H9 (cell line): Measurements from ENCODE around the gene HES4. TPM values are rescaled to one million over a fixed set of nuclear protein-coding genes. Genes with fewer than 3 reads are reported as not detected.
A peak's percentile ranks its signal among the peaks of the same experiment; 100 is the strongest.

Experiments
- DNase-seq: peaks from one replicate; pipeline ENCODE4 v3.0.0-alpha.2; 2017
- H2AFZ ChIP-seq: one replicate; pipeline ENCODE4 v1.6.1; 2013; ENCODE audit warnings: mild to moderate bottlenecking, low read length, control low read depth, moderate library complexity
- H2AK5ac ChIP-seq: 2 replicates; pipeline ENCODE4 v1.6.1; 2013; ENCODE audit warnings: low read length, control low read depth, mixed read lengths; ENCODE audit not compliant: insufficient read length
- H2BK120ac ChIP-seq: one replicate; pipeline ENCODE4 v1.6.1; 2013; ENCODE audit warnings: low read depth, mild to moderate bottlenecking, low read length, control low read depth, inconsistent platforms; ENCODE audit not compliant: poor library complexity, severe bottlenecking
- H2BK12ac ChIP-seq: 2 replicates; pipeline ENCODE4 v1.6.1; 2013; ENCODE audit warnings: low read length, control low read depth, mixed read lengths, low read depth; ENCODE audit not compliant: insufficient read length
- H2BK15ac ChIP-seq: 2 replicates; pipeline ENCODE4 v1.6.1; 2013; ENCODE audit warnings: low read depth, low read length, control low read depth
- H2BK20ac ChIP-seq: one replicate; pipeline ENCODE4 v1.6.1; 2013; ENCODE audit warnings: low read depth, mild to moderate bottlenecking, low read length, control low read depth, inconsistent platforms; ENCODE audit not compliant: poor library complexity, severe bottlenecking
- H2BK5ac ChIP-seq: 2 replicates; pipeline ENCODE4 v1.6.1; 2013; ENCODE audit warnings: low read length, control low read depth, mixed read lengths; ENCODE audit not compliant: insufficient read length
- H3K14ac ChIP-seq: 2 replicates; pipeline ENCODE4 v1.6.1; 2013; ENCODE audit warnings: low read length, control low read depth; ENCODE audit not compliant: insufficient read depth
- H3K18ac ChIP-seq: 2 replicates; pipeline ENCODE4 v1.6.1; 2013; ENCODE audit warnings: low read depth, mild to moderate bottlenecking, mixed read lengths, low read length, control low read depth; ENCODE audit not compliant: insufficient read length
- H3K23ac ChIP-seq: 2 replicates; pipeline ENCODE4 v1.6.1; 2013; ENCODE audit warnings: low read length, control low read depth, mixed read lengths, low read depth; ENCODE audit not compliant: insufficient read length
- H3K23me2 ChIP-seq: 2 replicates; pipeline ENCODE4 v1.6.1; 2013; ENCODE audit warnings: low read depth, mild to moderate bottlenecking, mixed read lengths, low read length, control low read depth; ENCODE audit not compliant: insufficient read length, poor library complexity, severe bottlenecking
- H3K27ac ChIP-seq: 2 replicates; pipeline ENCODE4 v1.5.1; 2013; ENCODE audit warnings: low read length, control low read depth, mixed read lengths, low read depth; ENCODE audit not compliant: insufficient read length
- H3K27me3 ChIP-seq: 2 replicates; pipeline ENCODE4 v1.6.1; 2013; ENCODE audit warnings: low read length, control low read depth, inconsistent platforms; ENCODE audit not compliant: insufficient read depth
- H3K4ac ChIP-seq: 2 replicates; pipeline ENCODE4 v1.6.1; 2013; ENCODE audit warnings: low read depth, mild to moderate bottlenecking, control low read depth, inconsistent platforms, low read length, moderate library complexity
- H3K4me1 ChIP-seq: 2 replicates; pipeline ENCODE4 v1.6.1; 2013; ENCODE audit warnings: low read length, control low read depth, inconsistent platforms; ENCODE audit not compliant: insufficient read depth
- H3K4me2 ChIP-seq: 2 replicates; pipeline ENCODE4 v1.6.1; 2013; ENCODE audit warnings: low read length, control low read depth, mixed read lengths; ENCODE audit not compliant: insufficient read length, insufficient read depth
- H3K56ac ChIP-seq: 2 replicates; pipeline ENCODE4 v1.6.1; 2013; ENCODE audit warnings: low read depth, mild to moderate bottlenecking, mixed read lengths, low read length, control low read depth; ENCODE audit not compliant: insufficient read length
- H3K79me1 ChIP-seq: 2 replicates; pipeline ENCODE4 v1.6.1; 2013; ENCODE audit warnings: low read depth, mild to moderate bottlenecking, moderate library complexity, low read length, control low read depth, inconsistent platforms; ENCODE audit not compliant: insufficient read depth, poor library complexity, severe bottlenecking
- H3K79me2 ChIP-seq: 2 replicates; pipeline ENCODE4 v1.6.1; 2013; ENCODE audit warnings: low read length, control low read depth, inconsistent platforms; ENCODE audit not compliant: insufficient read depth
- H3K9ac ChIP-seq: 2 replicates; pipeline ENCODE4 v1.6.1; 2013; ENCODE audit warnings: low read length, control low read depth, mixed read lengths; ENCODE audit not compliant: insufficient read length; ENCODE audit errors: extremely low read depth
- H3K9me3 ChIP-seq: one replicate; pipeline ENCODE4 v1.6.1; 2013; ENCODE audit warnings: low read depth, low read length, inconsistent platforms; ENCODE audit not compliant: control insufficient read depth
- H3T11ph ChIP-seq: one replicate; pipeline ENCODE4 v1.6.1; 2013; ENCODE audit warnings: mild to moderate bottlenecking, low read length, control low read depth, inconsistent platforms
- H4K20me1 ChIP-seq: one replicate; pipeline ENCODE4 v1.6.1; 2013; ENCODE audit not compliant: control insufficient read depth, insufficient read length, insufficient read depth
- H4K5ac ChIP-seq: 2 replicates; pipeline ENCODE4 v1.6.1; 2013; ENCODE audit warnings: low read depth, mild to moderate bottlenecking, mixed read lengths, low read length, control low read depth; ENCODE audit not compliant: insufficient read length
- H4K8ac ChIP-seq: replicated peaks from 2 replicates; pipeline ENCODE4 v1.6.1; 2013; ENCODE audit warnings: low read length, control low read depth, mixed read lengths, low read depth; ENCODE audit not compliant: insufficient read length
- H4K91ac ChIP-seq: 2 replicates; pipeline ENCODE4 v1.6.1; 2013; ENCODE audit warnings: low read depth, mild to moderate bottlenecking, moderate library complexity, mixed read lengths, low read length, control low read depth; ENCODE audit not compliant: insufficient read length
- H3K27ac Mint-ChIP-seq, 3 experiments: 2 replicates in 2 of 3; 3 replicates in 1 of 3; pipeline ENCODE4 v1.8.0; 2020 to 2021; ENCODE audit warnings: mixed read lengths in 3 of 3, mild to moderate bottlenecking in 1 of 3, moderate library complexity in 1 of 3
- H3K27me3 Mint-ChIP-seq: 2 replicates; pipeline ENCODE4 v1.8.0; 2021; ENCODE audit warnings: low read depth, mild to moderate bottlenecking, moderate library complexity, mixed read lengths
- H3K36me3 Mint-ChIP-seq, 3 experiments: 2 replicates in 2 of 3; 3 replicates in 1 of 3; pipeline ENCODE4 v1.8.0; 2020 to 2021; ENCODE audit warnings: low read depth in 3 of 3, mixed read lengths in 3 of 3; ENCODE audit not compliant: insufficient read depth in 1 of 3
- H3K4me1 Mint-ChIP-seq, 2 experiments: 2 replicates each; pipeline ENCODE4 v1.8.0; 2020; ENCODE audit warnings: mixed read lengths in 2 of 2
- H3K4me3 Mint-ChIP-seq, 2 experiments: 2 replicates in 1 of 2; 3 replicates in 1 of 2; pipeline ENCODE4 v1.8.0; 2020 to 2021; ENCODE audit warnings: mild to moderate bottlenecking in 2 of 2, mixed read lengths in 2 of 2, moderate library complexity in 1 of 2
- H3K9me3 Mint-ChIP-seq, 2 experiments: 2 replicates in 1 of 2; 3 replicates in 1 of 2; pipeline ENCODE4 v1.8.0; 2020; ENCODE audit warnings: mild to moderate bottlenecking in 2 of 2, mixed read lengths in 2 of 2, moderate library complexity in 1 of 2
- WGBS: extraction: QIAGEN DNeasy Blood & Tissue Kit; methylation state at CpG from one replicate; pipeline ENCODE4 v1.1.7; 2013; ENCODE audit warnings: missing lambda C conversion rate, low lambda C conversion rate, mixed read lengths; ENCODE audit not compliant: insufficient read length; ENCODE audit errors: extremely low coverage; 5-methylcytosine and 5-hydroxymethylcytosine counted together
- total RNA-seq: library from RNA; stranded (reverse); gene quantifications from 2 replicates; pipeline ENCODE4 v1.2.1, GENCODE V29; 2021
- TF ChIP-seq, protein P1 (sequence below): fragments of 200-600 bp; sonication (generic); conservative IDR thresholded peaks from 3 replicates; pipeline ENCODE4 v1.8.0; 2021; ENCODE audit warnings: antibody characterized with exemption, mild to moderate bottlenecking

Gene HES4
- total RNA-seq, 1 experiment from 2014 or later = 4.0 TPM

DNA sequence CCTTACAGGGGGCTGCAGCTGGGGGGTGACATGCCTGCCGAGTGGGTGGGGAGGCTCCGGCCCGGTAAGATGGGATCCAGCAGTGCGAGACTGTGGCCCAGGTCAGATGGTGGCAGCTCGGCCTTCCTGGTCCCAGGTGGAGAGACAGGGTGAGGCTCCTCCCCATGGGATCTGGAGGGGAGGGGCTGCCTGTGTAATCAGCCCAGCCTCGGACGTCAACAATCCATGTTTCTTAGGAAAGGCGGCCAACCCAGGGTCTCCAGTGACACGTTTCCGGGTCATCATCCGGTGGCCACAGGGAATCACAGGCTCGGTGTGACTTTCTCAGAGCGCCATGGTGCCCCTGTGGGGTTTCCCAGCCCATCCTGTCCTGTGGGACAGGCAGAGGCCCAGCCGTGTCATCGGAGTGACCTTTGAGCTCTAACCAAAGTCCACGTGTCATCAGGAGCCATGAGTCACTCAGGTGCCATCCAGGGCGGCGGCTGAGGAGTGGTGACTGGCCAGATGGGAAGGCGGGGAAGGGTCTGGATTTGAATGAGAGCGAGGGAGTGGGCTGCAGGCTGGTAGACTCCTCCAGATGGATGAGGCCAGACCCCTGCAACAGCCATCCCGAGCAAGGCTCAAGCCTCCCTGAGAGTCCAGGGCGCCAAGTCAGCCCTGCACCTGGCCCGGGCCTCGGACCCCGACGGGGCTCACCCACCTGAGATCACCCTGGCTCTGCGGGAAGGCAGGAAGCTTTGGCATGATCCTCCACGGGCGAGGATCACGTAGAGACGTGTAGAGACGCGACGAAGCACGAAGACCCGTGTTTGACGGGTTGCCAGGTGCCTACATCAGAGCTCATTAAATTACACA is 6.6 kb upstream of the HES4 start:
- H3K4me1 ChIP-seq = no peaks in the 10 kb centered on the region
- H3K23ac ChIP-seq = no peak overlapping the region
- no peak overlapping the region for H2BK120ac ChIP-seq
- TF ChIP-seq, protein P1, sequence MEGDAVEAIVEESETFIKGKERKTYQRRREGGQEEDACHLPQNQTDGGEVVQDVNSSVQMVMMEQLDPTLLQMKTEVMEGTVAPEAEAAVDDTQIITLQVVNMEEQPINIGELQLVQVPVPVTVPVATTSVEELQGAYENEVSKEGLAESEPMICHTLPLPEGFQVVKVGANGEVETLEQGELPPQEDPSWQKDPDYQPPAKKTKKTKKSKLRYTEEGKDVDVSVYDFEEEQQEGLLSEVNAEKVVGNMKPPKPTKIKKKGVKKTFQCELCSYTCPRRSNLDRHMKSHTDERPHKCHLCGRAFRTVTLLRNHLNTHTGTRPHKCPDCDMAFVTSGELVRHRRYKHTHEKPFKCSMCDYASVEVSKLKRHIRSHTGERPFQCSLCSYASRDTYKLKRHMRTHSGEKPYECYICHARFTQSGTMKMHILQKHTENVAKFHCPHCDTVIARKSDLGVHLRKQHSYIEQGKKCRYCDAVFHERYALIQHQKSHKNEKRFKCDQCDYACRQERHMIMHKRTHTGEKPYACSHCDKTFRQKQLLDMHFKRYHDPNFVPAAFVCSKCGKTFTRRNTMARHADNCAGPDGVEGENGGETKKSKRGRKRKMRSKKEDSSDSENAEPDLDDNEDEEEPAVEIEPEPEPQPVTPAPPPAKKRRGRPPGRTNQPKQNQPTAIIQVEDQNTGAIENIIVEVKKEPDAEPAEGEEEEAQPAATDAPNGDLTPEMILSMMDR = no peak
- no peak overlapping the region for H3K27ac ChIP-seq
- H3K56ac ChIP-seq = no peak overlapping the region
- H4K20me1 ChIP-seq = no peaks in the 10 kb centered on the region
- H3K9me3 ChIP-seq = no peaks in the 10 kb centered on the region
- H3K14ac ChIP-seq = no peak overlapping the region
- peaks cover 1% of the 10 kb centered on the region for H3K23me2 ChIP-seq
- H3K9me3 Mint-ChIP-seq = peaks cover 0 to 5% of the 10 kb centered on the region in 2 experiments; a peak in 2 of 5 replicates
- no peaks in the 10 kb centered on the region for H3K79me2 ChIP-seq
- H2BK5ac ChIP-seq = no peak overlapping the region
- no peak overlapping the region for H2AK5ac ChIP-seq
- no peaks in the 10 kb centered on the region for H3K79me1 ChIP-seq
- no peak overlapping the region for H4K91ac ChIP-seq
- no CpG with 5 or more reads among the region's 37 CpGs for WGBS
- peaks cover 73% of the 10 kb centered on the region for H3K27me3 Mint-ChIP-seq
- H2BK15ac ChIP-seq = no peak overlapping the region; the same call in 1 of the 2 replicates
- peak overlapping the region in 1 of 3 experiments; percentile 52; a peak in 1 of 7 replicates for H3K27ac Mint-ChIP-seq
- no peak overlapping the region for H3K18ac ChIP-seq
- H4K5ac ChIP-seq = no peak overlapping the region
- no peaks in the 10 kb centered on the region for H3K36me3 Mint-ChIP-seq
- DNase-seq = peak; percentile 46
- no peak overlapping the region for H2BK20ac ChIP-seq
- H3K27me3 ChIP-seq = no peaks in the 10 kb centered on the region; the same call in 1 of the 2 replicates
- no peak overlapping the region for H3K4me2 ChIP-seq
- H3K4me3 Mint-ChIP-seq = peak overlapping the region in 1 of 2 experiments; percentile 35; a peak in 1 of 5 replicates
- H3T11ph ChIP-seq = no peak overlapping the region
- no peak overlapping the region for H3K9ac ChIP-seq
- no peak overlapping the region for H2AFZ ChIP-seq
- no peak overlapping the region for H4K8ac ChIP-seq
- H3K4ac ChIP-seq = no peak overlapping the region
- no peak overlapping the region for H2BK12ac ChIP-seq
- H3K4me1 Mint-ChIP-seq = peaks cover 11 to 30% of the 10 kb centered on the region in 2 experiments
